SK-N-MC (cell line): Measurements from ENCODE around the gene SLC2A9.

Experiments used
- EZH2 ChIP-seq: fragments of 200-600 bp; sonication (generic); IDR thresholded peaks from one replicate; pipeline ENCODE4 v1.6.1; 2017; ENCODE audit warnings: antibody characterized with exemption
- POLR2AphosphoS5 ChIP-seq: IDR thresholded peaks from 2 replicates; pipeline ENCODE4 v1.6.1; 2012; ENCODE audit warnings: mild to moderate bottlenecking, low read depth, low read length, borderline replicate concordance

GRCh38 chr4:10003666-10004065 is 17.6 kb downstream of the SLC2A9 start:
- TF ChIP-seq EZH2 (no peak), POLR2AphosphoS5 (no peak)
